GM19455 (cell line): ENCODE measurements around the gene APBA2.
"Not testable (repeated sequence)": the region's sequence is repeated elsewhere in the genome, so short reads cannot be mapped to it uniquely, and the experiment has no call there.

Experiments used
- ATAC-seq: cut with Tn5 transposase; IDR thresholded peaks from one replicate; pipeline ENCODE4 v1.9.1; 2021; ENCODE audit not compliant: unreplicated experiment

APBA2 gene

DNA sequence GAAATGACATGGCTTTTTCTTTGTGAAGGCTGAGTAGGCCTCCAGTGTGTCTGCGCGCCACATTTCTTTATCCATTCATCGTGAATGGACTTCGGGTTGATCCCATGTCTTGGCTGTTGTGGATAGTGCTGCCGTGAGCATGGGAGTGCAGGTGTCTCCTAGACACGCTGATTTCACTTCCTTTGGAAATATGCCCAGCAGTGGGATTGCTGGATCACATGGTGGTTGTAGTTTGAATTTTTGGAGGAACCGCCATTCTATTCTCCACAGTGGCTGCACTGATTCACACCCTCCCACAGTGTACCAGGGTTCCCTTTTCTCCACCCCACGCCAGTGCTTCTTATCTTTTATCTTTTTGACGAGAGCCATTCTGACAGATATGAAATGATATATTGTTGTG is 212.2 kb downstream of the APBA2 start:
- no peak for ATAC-seq

DNA sequence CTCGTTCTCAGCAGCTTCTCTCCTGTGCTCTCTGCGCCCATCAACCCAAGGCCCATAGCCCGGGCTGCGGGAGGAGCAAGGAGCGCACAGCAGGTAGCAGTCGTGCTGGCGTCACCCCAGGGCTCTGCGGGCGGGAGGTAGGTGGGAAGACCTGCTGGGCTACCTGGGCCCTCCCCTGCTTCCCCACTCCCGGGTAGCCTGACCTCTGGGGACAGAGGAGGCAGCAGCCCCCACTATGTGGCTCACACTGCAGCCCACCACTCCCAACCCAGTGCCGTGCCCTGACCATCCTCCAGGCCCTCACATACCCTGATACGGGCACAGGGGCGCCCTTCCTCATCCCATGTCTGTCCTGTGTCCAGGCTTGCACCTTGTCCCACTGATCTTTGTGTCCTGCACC is 212.9 kb downstream of the APBA2 start:
- no peak for ATAC-seq

DNA sequence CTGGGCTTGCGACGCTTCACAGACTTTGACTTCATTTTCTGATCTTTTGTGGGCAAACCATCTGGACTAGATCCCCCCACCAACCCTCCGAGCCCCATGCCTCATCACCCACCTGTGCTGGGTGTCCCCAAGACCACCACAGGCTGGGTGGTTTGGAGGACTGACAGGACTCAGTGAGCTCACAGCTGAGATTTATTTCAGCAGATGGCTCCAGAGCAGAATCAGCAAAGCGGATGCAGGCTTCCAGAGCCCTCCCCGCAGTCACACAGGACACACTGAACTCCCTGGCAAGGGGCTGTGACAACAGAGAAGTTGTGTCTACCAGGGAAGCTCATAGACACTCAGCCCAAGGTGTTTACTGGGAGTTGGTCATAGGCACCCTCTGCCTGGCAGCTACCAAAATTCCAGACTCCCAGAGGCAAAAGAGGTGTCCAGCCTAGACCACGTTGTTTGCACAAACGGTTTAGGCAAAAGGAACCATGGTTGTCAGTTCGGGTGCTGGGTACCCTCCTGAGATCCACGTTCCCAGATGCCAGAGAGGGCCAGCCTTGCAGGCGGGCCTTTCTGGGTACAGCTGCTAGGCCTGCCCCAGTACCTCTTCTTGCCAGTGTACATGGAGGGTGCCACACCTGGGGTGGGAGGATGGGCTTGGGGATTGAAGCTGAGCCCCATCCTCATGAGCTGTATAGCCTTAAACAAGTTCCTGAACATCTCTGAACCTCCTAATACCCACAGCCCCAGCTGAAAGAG is 213.5 kb downstream of the APBA2 start:
- ATAC-seq: no peak

GRCh38 chr15:29100486-29101000 is 214.8 kb downstream of the APBA2 start:
- no peak for ATAC-seq

DNA sequence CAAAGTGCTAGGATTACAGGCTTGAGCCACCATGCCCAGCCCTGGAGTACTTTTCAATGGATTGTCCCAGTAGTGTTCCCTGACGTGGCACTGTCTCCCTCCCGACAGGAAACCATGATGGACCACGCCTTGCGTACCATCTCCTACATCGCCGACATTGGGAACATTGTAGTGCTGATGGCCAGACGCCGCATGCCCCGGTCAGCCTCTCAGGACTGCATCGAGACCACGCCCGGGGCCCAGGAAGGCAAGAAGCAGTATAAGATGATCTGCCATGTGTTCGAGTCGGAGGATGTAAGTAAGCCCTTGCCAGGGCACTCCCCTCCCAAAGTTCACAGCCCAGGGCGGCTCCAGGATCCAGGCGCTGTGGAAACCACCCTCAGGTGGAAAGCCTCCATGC is 215.7 kb downstream of the APBA2 start:
- no peak for ATAC-seq

DNA sequence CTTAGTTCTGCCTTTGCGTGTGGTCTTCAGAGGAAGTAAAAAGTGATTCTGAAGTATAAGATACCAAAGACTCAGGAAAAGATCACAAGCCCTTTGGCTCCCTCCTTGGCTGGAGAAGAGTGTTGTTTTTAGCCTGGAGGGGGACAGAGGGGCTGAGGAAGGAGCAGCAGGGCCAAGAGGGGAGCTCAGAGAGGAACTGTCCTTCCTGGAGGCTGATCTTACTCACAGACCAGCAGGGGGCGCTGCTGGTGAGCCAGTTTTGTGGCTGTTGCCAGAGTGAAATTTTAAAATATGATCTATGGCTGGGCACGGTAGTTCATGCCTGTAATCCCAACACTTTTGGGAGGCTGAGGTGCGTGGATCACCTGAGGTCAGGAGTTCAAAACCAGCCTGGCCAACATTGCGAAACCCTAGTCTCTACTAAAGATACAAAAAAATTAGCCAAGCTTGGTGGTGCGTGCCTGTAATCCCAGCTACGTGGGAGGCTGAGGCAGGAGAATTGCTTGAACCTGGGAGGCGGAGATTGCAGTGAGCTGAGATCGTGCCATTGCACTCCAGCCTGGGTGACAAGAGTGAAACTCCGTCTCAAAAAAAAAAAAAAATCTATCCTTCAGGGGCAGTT is 216.5 kb downstream of the APBA2 start:
- not testable (repeated sequence) for ATAC-seq

DNA sequence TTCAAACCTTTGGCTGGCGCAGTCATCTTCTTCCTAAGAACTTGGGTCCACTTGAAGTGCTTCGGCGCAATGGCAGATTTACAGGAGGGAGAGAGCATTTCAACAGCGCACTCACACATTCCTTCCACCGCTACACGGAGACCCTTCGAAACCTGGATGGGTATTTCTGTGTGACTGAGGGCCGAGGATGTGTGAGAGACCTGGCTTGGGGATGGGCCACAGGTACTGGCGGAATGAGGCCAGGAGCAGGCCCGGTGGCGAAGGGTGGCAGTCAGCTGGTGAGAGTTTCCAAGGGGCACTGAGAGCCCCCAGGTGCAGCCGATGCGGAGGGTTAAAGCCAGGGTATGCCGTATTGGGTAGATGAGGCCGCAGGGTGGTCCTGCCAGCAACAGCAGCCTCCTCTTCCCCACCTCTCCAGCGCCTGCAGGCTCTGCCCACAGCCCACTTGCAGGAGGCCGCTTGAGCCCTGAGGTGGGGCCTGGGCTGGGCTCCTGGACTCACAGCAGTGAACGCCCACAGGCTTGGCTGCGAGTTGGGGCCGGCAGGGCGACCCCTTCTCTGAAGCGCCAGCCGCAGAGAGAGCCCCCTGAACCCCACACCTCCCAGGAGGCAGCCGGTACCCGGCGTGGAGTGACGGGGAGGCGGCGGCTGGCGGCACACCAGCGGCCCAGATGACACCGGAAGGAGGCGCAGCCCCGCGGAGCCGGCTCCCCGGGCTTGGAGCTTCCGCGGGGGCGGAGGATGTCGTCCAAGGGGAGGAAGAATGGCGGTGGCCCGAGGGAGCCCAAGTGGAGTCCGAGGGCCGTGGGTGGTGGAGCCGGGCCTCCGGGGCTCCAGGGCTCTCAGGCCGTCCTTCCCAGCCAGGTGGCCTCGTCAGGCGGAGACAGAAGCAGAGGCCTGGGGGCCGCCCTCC is 217.4 kb downstream of the APBA2 start:
- no peak for ATAC-seq

DNA sequence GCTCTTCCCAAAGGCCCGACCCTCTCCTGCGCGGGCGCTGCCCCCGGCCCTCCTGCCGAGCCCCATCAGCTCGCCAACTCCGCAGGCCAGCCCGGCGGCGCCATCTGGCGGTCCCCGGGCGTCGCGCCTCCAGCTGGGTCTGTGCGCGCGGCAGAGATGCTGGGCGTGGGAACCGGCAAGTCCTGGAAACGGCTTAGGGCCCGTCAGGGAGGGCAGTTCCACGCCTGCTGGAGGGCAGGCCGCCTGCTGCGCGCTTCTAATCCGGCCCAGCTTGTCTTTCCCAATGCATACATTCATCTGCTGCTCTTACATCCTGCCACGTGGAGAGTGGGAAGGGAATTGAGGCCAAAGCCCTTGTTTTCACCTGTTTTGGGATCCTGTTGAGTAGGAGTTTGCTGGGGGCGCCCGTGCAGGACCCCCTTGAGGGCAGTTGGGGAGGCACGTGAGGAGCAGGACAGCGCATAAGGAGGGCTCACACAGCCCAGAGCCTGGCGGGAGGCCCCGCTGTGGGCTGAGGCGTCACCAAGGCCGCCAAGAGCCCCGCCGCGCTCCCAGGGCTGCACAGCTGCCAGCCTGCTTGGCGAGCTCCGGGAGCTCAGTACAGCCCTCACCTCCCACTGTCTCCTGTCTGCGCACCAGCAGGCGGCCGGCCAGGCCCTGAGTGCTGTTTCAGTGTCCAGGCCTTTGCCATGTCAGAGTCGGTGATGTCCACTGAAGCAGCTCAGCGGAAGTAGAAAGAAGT is 218.2 kb downstream of the APBA2 start:
- ATAC-seq: no peak

DNA sequence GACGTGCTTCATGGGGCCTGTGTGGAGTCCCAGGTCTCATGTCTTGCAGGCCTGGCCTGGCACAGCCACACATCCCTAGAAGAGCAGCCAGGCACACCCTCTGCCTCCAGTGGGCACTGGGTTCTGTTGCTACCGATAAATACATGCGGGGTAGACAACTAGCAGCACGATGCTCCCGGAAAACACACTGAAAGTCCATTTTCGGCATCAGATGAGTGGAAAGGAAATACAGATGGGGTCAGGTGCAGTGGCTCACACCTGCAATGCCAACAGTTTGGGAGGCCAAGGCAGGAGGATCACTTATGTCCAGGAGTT is 218.7 kb downstream of the APBA2 start:
- no peak for ATAC-seq

DNA sequence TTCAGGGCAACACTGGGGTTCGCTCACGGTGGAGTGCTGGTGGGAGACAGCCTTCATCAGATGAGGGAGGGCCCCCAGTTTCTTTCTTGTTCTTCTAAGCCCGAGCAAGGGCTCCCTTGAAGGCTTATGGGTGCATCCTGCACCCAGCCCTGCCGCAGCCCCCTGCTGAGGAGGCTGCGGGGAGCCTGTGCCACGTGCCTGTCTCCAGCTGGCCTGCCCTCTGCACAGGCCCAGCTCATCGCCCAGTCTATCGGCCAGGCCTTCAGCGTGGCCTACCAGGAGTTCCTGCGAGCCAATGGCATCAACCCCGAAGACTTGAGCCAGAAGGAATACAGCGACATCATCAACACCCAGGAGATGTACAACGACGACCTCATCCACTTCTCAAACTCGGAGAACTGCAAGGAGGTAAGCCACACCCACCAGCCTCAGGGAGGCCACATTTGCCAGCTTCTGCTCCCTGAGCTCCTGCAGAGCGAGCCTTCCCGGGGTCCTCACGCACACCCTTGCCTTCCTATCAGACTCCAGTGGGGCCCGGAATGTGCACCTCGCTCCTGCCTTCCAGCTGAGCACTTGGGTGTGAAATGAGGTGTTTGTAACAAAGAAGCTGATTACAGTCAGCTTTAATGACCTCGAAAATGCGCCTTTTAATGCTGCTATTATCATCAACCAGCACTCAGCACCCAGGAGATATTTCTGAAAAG is 219.5 kb downstream of the APBA2 start:
- ATAC-seq: no peak

DNA sequence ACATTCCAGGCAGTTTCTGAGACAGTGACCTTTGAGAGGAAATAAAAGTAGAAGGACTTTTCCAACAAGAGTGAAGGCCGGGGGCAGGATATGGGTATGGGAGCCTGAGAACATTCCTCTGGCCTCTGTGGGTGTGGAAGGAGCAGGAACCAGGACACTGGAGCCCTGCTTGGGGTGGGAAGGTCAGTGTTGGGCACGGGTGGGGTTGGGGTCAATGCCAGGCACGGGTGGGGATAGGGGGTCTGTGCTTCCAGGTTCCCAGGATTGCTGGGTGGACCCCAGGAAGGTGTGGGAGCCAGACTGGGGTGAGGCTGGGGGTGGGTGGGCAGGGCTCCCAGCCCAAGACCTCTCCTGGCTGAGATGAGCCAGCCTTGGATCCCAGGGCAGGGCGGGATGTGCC is 220.3 kb downstream of the APBA2 start:
- no peak for ATAC-seq

GRCh38 chr15:29106551-29107290 is 220.9 kb downstream of the APBA2 start:
- ATAC-seq: no peak

GRCh38 chr15:29107291-29107890 is 221.6 kb downstream of the APBA2 start:
- ATAC-seq: no peak

DNA sequence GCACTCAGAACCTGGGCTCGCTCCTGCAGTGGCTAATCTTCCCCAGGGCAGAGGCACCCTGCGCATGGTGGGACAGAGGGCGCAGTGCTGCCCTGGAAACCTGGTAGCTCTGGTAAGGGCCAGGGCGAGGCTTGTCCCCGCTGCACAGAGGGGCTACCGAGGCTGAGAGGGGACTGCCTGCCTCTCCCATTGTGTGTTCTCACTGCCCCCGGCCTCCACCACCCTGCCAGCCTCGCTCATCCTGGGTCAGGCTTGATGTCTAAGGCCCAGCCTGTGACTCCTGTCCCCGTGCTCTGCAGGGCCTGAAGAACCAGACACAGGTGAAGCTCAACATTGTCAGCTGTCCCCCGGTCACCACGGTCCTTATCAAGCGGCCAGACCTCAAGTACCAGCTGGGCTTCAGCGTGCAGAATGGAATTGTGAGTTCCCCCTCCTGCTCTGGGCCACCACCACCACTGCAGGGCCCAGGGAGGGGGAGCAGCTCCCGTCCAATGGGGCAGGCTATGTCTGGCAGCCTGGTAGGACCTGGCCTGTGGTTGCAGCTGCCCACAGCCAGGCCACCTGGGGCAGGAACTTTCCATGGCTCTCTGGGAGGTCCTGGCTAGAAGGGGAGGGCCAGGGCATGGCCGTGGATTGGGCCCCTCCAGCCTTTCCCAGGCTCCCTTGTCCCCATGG is 222.3 kb downstream of the APBA2 start:
- ATAC-seq: no peak

GRCh38 chr15:29109762-29110161 is 224.0 kb downstream of the APBA2 start:
- ATAC-seq: no peak

- no peak for ATAC-seq
Measured at GRCh38 chr15:29110176-29110575, 224.4 kb downstream of the APBA2 start.

DNA sequence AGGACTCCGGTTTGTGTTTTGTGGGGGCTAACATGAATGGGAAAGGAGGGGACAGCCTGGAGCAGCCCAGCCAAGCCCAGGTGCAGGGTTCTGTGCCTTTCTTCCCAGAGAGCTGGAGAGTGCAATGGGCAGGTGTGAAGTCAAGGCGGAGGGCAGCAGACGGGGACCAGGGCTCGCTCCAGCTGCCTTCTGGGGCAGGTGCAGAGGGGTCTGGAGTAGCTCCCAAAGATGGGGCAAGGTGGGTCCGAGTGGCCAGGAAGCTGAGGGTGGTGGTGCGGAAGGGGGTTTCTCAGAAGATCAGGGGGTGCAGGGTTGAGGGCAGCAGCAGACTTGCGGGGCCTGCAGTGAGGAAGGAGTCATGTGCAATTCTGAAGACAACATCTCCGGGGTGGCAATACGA is 225.0 kb downstream of the APBA2 start:
- ATAC-seq: no peak

DNA sequence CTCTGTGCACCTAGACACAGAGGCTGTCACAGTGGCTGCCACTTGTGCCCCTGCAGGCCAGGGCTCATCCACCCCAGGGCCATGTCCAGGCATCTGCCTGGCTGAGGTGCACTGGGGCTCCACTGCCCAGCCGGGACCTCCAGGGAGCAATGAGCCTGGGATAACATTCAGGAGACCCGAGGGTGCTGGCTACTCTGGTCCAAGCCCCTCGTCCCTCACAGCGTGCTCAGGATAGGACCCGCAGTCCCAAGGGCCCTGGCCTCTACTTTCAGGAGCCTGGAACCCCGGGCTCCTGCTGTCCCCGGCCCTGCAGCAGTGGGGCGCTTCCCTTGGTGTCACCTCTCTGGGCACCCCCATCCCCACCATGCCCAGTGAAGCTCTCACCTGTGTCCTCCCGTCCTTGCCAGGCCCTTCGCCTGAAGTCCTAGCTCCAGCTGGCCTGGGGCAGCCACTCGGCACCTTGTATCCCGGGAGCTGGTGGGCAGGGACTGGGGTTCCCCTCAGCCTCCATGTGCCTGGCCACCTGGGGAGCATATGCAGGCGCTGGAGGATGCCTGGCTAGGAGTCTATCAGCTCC is 226.0 kb downstream of the APBA2 start:
- ATAC-seq: no peak
